Stimulated activated CD4-positive, alpha-beta T cell treated with anti-CD3 and anti-CD28 coated beads, Interleukin-4, amount 100 ng/mL, for 24 hours (primary cell): Measurements from ENCODE around the gene PZP.

ENCODE experiments used
- DNase-seq: peaks from one replicate; pipeline ENCODE4 v3.0.0-alpha.2; 2020

PZP gene

DNA sequence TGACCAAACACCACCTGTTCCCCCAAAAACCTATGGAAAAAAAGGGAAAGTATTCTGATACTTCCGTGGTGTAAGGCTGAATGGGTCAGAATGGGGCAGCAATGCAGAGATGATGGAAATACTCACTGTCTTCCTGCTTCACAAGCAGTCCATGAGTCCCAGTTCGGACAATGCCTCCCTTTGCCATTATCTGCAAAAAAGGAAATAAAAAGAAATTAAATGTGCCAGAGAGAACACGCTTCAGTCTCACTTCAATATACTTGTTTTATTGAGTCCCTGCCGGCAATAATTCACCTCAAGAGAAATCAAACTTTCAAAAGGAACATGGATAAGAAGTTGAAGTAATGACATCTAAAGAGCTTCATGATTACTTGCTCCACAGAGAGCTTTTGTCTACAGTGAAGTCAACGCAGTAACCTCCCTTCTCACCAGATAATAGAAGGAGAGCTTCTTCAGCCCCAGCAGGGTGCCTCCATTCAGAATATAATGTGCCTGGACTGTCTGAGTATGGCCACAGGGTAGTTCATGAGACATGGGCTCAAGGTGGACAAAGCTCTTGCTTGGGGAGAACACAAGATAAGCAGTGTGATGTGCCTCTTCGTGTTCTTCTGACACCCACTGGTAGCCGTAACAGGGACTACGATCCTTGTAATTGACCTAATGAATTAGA is 107.0 kb downstream of the PZP start:
- DNase-seq: no peak

DNA sequence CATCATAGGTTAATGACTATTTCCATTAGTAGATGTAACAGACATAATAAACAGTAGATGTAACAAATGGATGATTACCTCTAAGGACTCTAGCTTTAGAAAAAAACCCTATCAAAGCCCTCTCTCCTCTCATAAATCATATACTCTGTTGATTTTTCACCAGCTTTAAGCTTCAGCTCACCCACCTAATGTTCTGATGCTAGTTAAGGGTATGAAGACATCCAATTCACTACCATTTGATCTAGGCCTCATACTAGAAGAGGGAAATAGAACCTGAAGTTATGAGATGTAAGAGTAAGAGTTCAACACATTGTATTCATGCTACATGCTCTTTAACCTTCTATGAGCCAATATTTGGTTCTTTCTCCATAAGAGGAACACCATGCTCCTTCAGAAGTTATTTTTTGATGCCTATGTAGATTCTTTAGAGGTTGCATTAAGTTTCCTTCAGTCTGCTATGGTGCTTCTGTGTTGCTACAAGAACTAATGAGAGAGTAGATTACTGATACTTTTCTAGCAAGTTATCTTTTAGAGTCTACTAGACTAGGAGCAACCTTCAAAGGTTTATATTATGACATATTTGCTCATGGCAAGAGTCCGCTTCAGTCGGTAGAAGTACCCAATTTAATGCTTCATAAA is 108.5 kb downstream of the PZP start:
- DNase-seq: no peak
